HL-60 (cell line): Measurements from ENCODE around the gene CDH23.

Experiments
- DNase-seq, 2 experiments: peaks; one replicate each; pipeline ENCODE4 v3.0.0-alpha.2; 2010 to 2020; ENCODE audit warnings: low read depth in 1 of 2, low spot score in 1 of 2
- H3K27ac ChIP-seq: fragments of 250-450 bp; sonication (Bioruptor Pico); replicated peaks from 2 replicates; pipeline ENCODE4 v1.5.1; 2020; ENCODE audit warnings: mild to moderate bottlenecking, moderate library complexity
- H3K27me3 ChIP-seq: fragments of 250-450 bp; sonication (Bioruptor Pico); 2 replicates; pipeline ENCODE4 v1.5.1; 2021; ENCODE audit warnings: mild to moderate bottlenecking, moderate library complexity; ENCODE audit not compliant: insufficient read depth, poor library complexity, severe bottlenecking
- H3K4me3 ChIP-seq: replicated peaks from 2 replicates; pipeline ENCODE4 v1.5.1; 2011; ENCODE audit warnings: mild to moderate bottlenecking, control low read depth, low read length; ENCODE audit not compliant: insufficient read depth
- CTCF ChIP-seq: IDR thresholded peaks from one replicate; pipeline ENCODE4 v1.5.1; 2011; ENCODE audit warnings: low read length, control low read depth, inconsistent platforms; ENCODE audit not compliant: insufficient read depth
- GABPA ChIP-seq: IDR thresholded peaks from 2 replicates; pipeline ENCODE4 v1.6.1; 2012; ENCODE audit warnings: low read depth
- POLR2AphosphoS5 ChIP-seq: IDR thresholded peaks from 2 replicates; pipeline ENCODE4 v1.6.1; 2012; ENCODE audit warnings: low read depth
- SPI1 ChIP-seq: IDR thresholded peaks from 2 replicates; pipeline ENCODE4 v1.6.1; 2012; ENCODE audit warnings: low read depth, mild to moderate bottlenecking, borderline replicate concordance
- TF ChIP-seq, protein P1 (sequence below): IDR thresholded peaks from 2 replicates; pipeline ENCODE4 v1.6.1; 2012; ENCODE audit warnings: low read depth; ENCODE audit not compliant: insufficient replicate concordance

Gene CDH23

GRCh38 chr10:71708897-71709882 lies 312.5 kb downstream of the CDH23 start:
- H3K27ac ChIP-seq = no peak overlapping the region
- no peaks in the 10 kb centered on the region for H3K27me3 ChIP-seq
- TF ChIP-seq GABPA (no peak), SPI1 (no peak), CTCF (no peak), POLR2AphosphoS5 (no peak)
- TF ChIP-seq, protein P1, sequence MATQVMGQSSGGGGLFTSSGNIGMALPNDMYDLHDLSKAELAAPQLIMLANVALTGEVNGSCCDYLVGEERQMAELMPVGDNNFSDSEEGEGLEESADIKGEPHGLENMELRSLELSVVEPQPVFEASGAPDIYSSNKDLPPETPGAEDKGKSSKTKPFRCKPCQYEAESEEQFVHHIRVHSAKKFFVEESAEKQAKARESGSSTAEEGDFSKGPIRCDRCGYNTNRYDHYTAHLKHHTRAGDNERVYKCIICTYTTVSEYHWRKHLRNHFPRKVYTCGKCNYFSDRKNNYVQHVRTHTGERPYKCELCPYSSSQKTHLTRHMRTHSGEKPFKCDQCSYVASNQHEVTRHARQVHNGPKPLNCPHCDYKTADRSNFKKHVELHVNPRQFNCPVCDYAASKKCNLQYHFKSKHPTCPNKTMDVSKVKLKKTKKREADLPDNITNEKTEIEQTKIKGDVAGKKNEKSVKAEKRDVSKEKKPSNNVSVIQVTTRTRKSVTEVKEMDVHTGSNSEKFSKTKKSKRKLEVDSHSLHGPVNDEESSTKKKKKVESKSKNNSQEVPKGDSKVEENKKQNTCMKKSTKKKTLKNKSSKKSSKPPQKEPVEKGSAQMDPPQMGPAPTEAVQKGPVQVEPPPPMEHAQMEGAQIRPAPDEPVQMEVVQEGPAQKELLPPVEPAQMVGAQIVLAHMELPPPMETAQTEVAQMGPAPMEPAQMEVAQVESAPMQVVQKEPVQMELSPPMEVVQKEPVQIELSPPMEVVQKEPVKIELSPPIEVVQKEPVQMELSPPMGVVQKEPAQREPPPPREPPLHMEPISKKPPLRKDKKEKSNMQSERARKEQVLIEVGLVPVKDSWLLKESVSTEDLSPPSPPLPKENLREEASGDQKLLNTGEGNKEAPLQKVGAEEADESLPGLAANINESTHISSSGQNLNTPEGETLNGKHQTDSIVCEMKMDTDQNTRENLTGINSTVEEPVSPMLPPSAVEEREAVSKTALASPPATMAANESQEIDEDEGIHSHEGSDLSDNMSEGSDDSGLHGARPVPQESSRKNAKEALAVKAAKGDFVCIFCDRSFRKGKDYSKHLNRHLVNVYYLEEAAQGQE = no peak
- H3K4me3 ChIP-seq = no peak overlapping the region
- DNase-seq = no peak

- TF ChIP-seq SPI1 (no peak), POLR2AphosphoS5 (no peak), GABPA (no peak), CTCF (no peak)
- TF ChIP-seq, protein P1 = no peak
- H3K27ac ChIP-seq = no peak overlapping the region
- DNase-seq = no peak
- no peak overlapping the region for H3K4me3 ChIP-seq
- no peaks in the 10 kb centered on the region for H3K27me3 ChIP-seq
These were observed 313.8 kb downstream of the CDH23 start for GRCh38 chr10:71710519-71710918.

DNA sequence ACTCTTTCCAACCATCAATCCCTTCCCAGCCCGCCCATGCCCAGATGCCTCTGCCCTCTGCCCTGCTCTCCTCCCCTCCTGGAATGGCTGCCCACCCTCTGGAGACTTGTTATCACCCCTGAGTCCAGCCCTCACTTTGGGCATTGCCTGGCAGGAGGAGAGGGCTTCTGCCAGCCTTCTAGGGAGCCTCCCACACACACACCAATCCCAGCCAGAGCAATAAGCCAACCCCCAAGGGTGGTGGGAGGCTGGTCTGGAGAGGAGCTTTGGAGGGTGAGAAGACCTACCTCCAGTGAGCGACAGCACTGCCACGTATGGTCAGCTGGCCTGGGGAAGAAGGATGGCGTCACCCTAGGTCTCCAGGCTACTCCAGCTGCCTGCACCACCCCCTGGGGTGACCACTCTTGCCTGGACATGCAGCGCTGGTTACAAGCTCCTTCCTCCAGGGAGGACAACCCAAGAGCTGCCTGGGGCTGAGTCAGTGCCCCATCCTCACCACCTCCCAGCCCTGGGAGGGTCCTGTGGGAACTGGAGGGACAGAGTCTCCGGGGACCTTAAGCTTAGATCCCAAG lies 314.4 kb downstream of the CDH23 start:
- Histone ChIP-seq H3K4me3 (no peak overlapping the region), H3K27ac (no peak overlapping the region), H3K27me3 (no peaks in the 10 kb centered on the region)
- no peak for DNase-seq
- TF ChIP-seq GABPA (no peak), POLR2AphosphoS5 (no peak), SPI1 (no peak), CTCF (no peak)
- TF ChIP-seq, protein P1 = no peak
